HG03064 (cell line): ENCODE data around the gene PRPF40A.

Source experiments
- ATAC-seq: cut with Tn5 transposase; IDR thresholded peaks from one replicate; pipeline ENCODE4 v1.9.1; 2021; ENCODE audit warnings: low read depth; ENCODE audit not compliant: unreplicated experiment

Gene PRPF40A

GRCh38 chr2:152622219-152622618 lies 95.0 kb downstream of the PRPF40A start:
- ATAC-seq = no peak

- ATAC-seq = no peak
Measured at GRCh38 chr2:152620985-152621384, 96.3 kb downstream of the PRPF40A start.

- ATAC-seq = no peak
Measured at GRCh38 chr2:152620208-152620607, 97.1 kb downstream of the PRPF40A start.

- ATAC-seq = no peak
Measured at GRCh38 chr2:152618193-152618564, 99.1 kb downstream of the PRPF40A start.

- ATAC-seq = no peak
Measured at GRCh38 chr2:152617456-152618192, 99.6 kb downstream of the PRPF40A start.

GRCh38 chr2:152615177-152615576 lies 102.1 kb downstream of the PRPF40A start:
- no peak for ATAC-seq

GRCh38 chr2:152613235-152613634 lies 104.0 kb downstream of the PRPF40A start:
- no peak for ATAC-seq

- peak; percentile 63 for ATAC-seq
Measured at GRCh38 chr2:152611458-152612231, 105.6 kb downstream of the PRPF40A start.

- no peak for ATAC-seq
Measured at GRCh38 chr2:152609699-152610098, 107.6 kb downstream of the PRPF40A start.

- ATAC-seq = no peak
Measured at GRCh38 chr2:152609154-152609553, 108.1 kb downstream of the PRPF40A start.

GRCh38 chr2:152607793-152608300 lies 109.4 kb downstream of the PRPF40A start:
- ATAC-seq = no peak

GRCh38 chr2:152606941-152607340 lies 110.3 kb downstream of the PRPF40A start:
- no peak for ATAC-seq

GRCh38 chr2:152606081-152606480 lies 111.2 kb downstream of the PRPF40A start:
- ATAC-seq = no peak

- ATAC-seq = no peak
Measured at GRCh38 chr2:152603166-152603565, 114.1 kb downstream of the PRPF40A start.

- no peak for ATAC-seq
Measured at GRCh38 chr2:152602750-152603149, 114.5 kb downstream of the PRPF40A start.
